KBM-7 (cell line): ENCODE data around the gene MACROD2.

Experiments used
- DNase-seq: peaks from one replicate; pipeline ENCODE4 v3.0.0-alpha.2; 2015
- in situ Hi-C: fragments of 300-500 bp; cut with MboI; formaldehyde crosslinking; loops from 2 replicates; pipeline ENCODE4 v1.14.3; 2020; ENCODE audit warnings: low sequenced_read_pairs, low pct_unique_long_range_greater_than_20kb, mixed read lengths

MACROD2 gene

GRCh38 chr20:15814911-15815310, 1819.6 kb downstream of the MACROD2 start:
- in situ Hi-C loops: no loop called here

GRCh38 chr20:15817351-15817750, 1822.0 kb downstream of the MACROD2 start:
- DNase-seq: no peak
- in situ Hi-C loops: no loop called here

More at GRCh38 chr20:15814911-15815310, 1819.6 kb downstream of the MACROD2 start:
- DNase-seq: no peak

GRCh38 chr20:15818651-15819071, 1823.3 kb downstream of the MACROD2 start:
- in situ Hi-C loops: no loop called here
- DNase-seq: no peak

- DNase-seq: no peak
- in situ Hi-C loops: no loop called here
Measured at GRCh38 chr20:15823718-15824117, 1828.4 kb downstream of the MACROD2 start.

- in situ Hi-C loops: no loop called here
- DNase-seq: no peak
Measured at GRCh38 chr20:15827628-15828027, 1832.3 kb downstream of the MACROD2 start.

GRCh38 chr20:15831201-15831600, 1835.9 kb downstream of the MACROD2 start:
- in situ Hi-C loops: no loop called here

GRCh38 chr20:15832512-15832911, 1837.2 kb downstream of the MACROD2 start:
- in situ Hi-C loops: no loop called here
- no peak for DNase-seq

More at GRCh38 chr20:15831201-15831600, 1835.9 kb downstream of the MACROD2 start:
- no peak for DNase-seq

- no peak for DNase-seq
- in situ Hi-C loops: no loop called here
Measured at GRCh38 chr20:15834857-15835256, 1839.5 kb downstream of the MACROD2 start.

GRCh38 chr20:15835811-15836210, 1840.5 kb downstream of the MACROD2 start:
- in situ Hi-C loops: no loop called here
- DNase-seq: no peak

GRCh38 chr20:15836634-15837033, 1841.3 kb downstream of the MACROD2 start:
- no peak for DNase-seq
- in situ Hi-C loops: no loop called here

GRCh38 chr20:15837563-15837962, 1842.2 kb downstream of the MACROD2 start:
- no peak for DNase-seq
- in situ Hi-C loops: no loop called here

GRCh38 chr20:15838466-15838865, 1843.2 kb downstream of the MACROD2 start:
- DNase-seq: no peak
- in situ Hi-C loops: no loop called here

GRCh38 chr20:15840636-15841301, 1845.5 kb downstream of the MACROD2 start:
- in situ Hi-C loops: no loop called here
- no peak for DNase-seq

GRCh38 chr20:15842872-15843271, 1847.6 kb downstream of the MACROD2 start:
- no peak for DNase-seq
- in situ Hi-C loops: no loop called here

GRCh38 chr20:15843777-15844176, 1848.5 kb downstream of the MACROD2 start:
- in situ Hi-C loops: no loop called here
- DNase-seq: no peak

- DNase-seq: no peak
- in situ Hi-C loops: no loop called here
Measured at GRCh38 chr20:15847196-15847784, 1852.0 kb downstream of the MACROD2 start.

- in situ Hi-C loops: no loop called here
- no peak for DNase-seq
Measured at GRCh38 chr20:15848126-15848525, 1852.8 kb downstream of the MACROD2 start.

- in situ Hi-C loops: no loop called here
- no peak for DNase-seq
Measured at GRCh38 chr20:15848995-15849610, 1853.8 kb downstream of the MACROD2 start.

GRCh38 chr20:15851576-15852215, 1856.4 kb downstream of the MACROD2 start:
- no peak for DNase-seq

GRCh38 chr20:15854911-15855310, 1859.6 kb downstream of the MACROD2 start:
- DNase-seq: no peak
- in situ Hi-C loops: no loop called here

More at GRCh38 chr20:15851576-15852215, 1856.4 kb downstream of the MACROD2 start:
- in situ Hi-C loops: no loop called here
